SU-DHL-6 (cell line): Measurements from ENCODE around the gene QSOX2.

Experiments used
- CTCF ChIP-seq: fragments of 200-600 bp; sonication (generic); IDR thresholded peaks from one replicate; pipeline ENCODE4 v1.5.1; 2017; ENCODE audit warnings: antibody characterized with exemption, mild to moderate bottlenecking, low read length, moderate library complexity; ENCODE audit not compliant: insufficient read depth, poor library complexity, severe bottlenecking
- EZH2phosphoT487 ChIP-seq: fragments of 200-600 bp; sonication (generic), shearing (Covaris generic); conservative IDR thresholded peaks from 2 replicates; pipeline ENCODE4 v1.6.1; 2018; ENCODE audit warnings: mild to moderate bottlenecking, antibody characterized with exemption, low read length, moderate library complexity, mixed read lengths

DNA sequence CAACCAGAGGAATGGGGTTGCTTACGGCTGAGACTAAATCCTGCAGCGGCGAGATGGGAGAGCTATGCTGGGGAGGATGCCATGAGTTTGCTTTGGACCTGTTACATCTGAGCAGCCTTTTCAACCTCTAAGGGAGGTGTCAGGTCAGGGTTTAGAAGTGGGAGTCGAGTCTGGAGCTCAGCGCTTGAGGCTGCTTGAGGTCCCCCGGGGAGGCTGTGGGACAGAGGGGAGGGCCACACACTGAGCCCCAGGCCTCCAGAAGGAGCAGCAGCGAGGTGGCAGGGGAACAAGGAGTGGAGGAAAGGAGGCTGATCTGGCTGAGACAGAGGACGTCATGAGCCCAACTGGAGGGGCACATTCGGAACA, 1.9 kb upstream of the QSOX2 start:
- no peak for TF ChIP-seq CTCF
- TF ChIP-seq EZH2phosphoT487 = no peak
